HG02938 (cell line): Measurements from ENCODE around the gene KCNK3.

Experiments
- ATAC-seq: cut with Tn5 transposase; IDR thresholded peaks from one replicate; pipeline ENCODE4 v1.9.1; 2021; ENCODE audit warnings: mild to moderate bottlenecking, moderate library complexity; ENCODE audit not compliant: unreplicated experiment

Gene KCNK3

DNA sequence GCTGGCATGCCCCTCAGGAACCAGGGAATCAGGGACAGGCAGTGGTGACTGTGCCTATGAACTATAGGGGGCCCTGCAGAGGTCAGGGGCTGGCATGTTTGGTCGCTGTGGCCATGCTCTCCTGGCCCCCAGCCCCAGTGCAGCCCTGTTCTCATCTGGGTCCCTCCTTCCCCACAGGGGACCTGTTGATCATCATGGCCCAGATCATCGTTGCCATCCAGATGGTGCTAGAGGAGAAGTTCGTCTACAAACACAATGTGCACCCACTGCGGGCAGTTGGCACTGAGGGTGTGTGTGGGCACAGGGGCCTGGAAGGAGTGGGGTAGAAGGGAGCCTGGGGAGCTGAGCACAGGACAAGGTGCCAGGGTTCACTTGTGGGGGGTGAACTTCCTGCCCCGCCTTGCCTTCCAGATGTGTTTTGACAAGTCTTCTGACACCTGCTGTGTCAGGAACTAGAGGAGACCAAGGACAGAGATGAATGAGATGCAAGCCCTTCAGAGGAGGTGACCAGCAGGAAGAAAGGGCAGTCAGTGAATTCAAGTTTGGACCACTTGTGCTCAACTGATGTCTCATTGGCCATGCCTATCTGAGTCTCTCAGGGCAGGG lies 83.8 kb downstream of the KCNK3 start:
- no peak for ATAC-seq

DNA sequence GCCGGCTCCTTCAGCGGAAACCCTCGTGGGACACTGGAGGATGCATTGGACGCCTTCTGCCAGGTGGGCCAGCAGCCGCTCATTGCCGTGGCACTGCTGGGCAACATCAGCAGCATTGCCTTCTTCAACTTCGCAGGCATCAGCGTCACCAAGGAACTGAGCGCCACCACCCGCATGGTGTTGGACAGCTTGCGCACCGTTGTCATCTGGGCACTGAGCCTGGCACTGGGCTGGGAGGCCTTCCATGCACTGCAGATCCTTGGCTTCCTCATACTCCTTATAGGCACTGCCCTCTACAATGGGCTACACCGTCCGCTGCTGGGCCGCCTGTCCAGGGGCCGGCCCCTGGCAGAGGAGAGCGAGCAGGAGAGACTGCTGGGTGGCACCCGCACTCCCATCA lies 85.6 kb downstream of the KCNK3 start:
- no peak for ATAC-seq

GRCh38 chr2:26778507-26778906 lies 86.0 kb downstream of the KCNK3 start:
- ATAC-seq, result no peak

GRCh38 chr2:26780203-26780760 lies 87.8 kb downstream of the KCNK3 start:
- no peak for ATAC-seq
